CD14-positive monocyte (primary cell): ENCODE measurements around the gene MED10. TPM values are rescaled to one million over a fixed set of nuclear protein-coding genes. Genes with fewer than 3 reads are reported as not detected.

ENCODE experiments used
- DNase-seq, 3 donors: peaks; one replicate each; pipeline ENCODE4 v3.0.0-alpha.2; 2011 to 2022
- H2AFZ ChIP-seq: 2 replicates; pipeline ENCODE4 v1.6.0; 2012; ENCODE audit warnings: mild to moderate bottlenecking, low read depth, low read length, inconsistent platforms; ENCODE audit not compliant: insufficient read depth, poor library complexity, severe bottlenecking
- H3K27ac ChIP-seq, 2 donors: 1 replicate in 1 of 2; 2 replicates in 1 of 2; pipeline ENCODE4 v1.5.1; 2012 to 2013; ENCODE audit warnings: low read length in 2 of 2, control low read depth in 1 of 2, inconsistent platforms in 1 of 2, low read depth in 1 of 2, mild to moderate bottlenecking in 1 of 2
- H3K27me3 ChIP-seq, 2 donors: one replicate each; pipeline versions ENCODE4 v1.6.0 to v1.6.1; 2011 to 2013; ENCODE audit warnings: low read length in 2 of 2; ENCODE audit not compliant: control insufficient read depth in 2 of 2, insufficient read depth in 2 of 2
- H3K36me3 ChIP-seq, 2 donors: replicated peaks in 1 of 2; 1 replicate in 1 of 2; 2 replicates in 1 of 2; pipeline versions ENCODE4 v1.5.1 to v1.6.1; 2012 to 2013; ENCODE audit warnings: low read length in 2 of 2, control low read depth in 1 of 2, inconsistent platforms in 1 of 2, mild to moderate bottlenecking in 1 of 2; ENCODE audit not compliant: insufficient read depth in 2 of 2, control insufficient read depth in 1 of 2
- H3K4me1 ChIP-seq, 2 donors: 1 replicate in 1 of 2; 2 replicates in 1 of 2; pipeline versions ENCODE4 v1.5.1 to v1.6.1; 2012 to 2013; ENCODE audit warnings: low read length in 2 of 2, control low read depth in 1 of 2, inconsistent platforms in 1 of 2, mild to moderate bottlenecking in 1 of 2, moderate library complexity in 1 of 2; ENCODE audit not compliant: insufficient read depth in 2 of 2, control insufficient read depth in 1 of 2
- H3K4me2 ChIP-seq: replicated peaks from 2 replicates; pipeline ENCODE3; 2012; ENCODE audit warnings: low read length, moderate library complexity, mild to moderate bottlenecking; ENCODE audit not compliant: poor library complexity, severe bottlenecking; ENCODE audit errors: extremely low read depth
- H3K4me3 ChIP-seq, 3 experiments: fragments of 200-600 bp in 1 of 3; sonication (generic) in 1 of 3; replicated peaks in 1 of 3; 1 replicate in 2 of 3; 2 replicates in 1 of 3; pipeline ENCODE4 v1.5.1; 2011 to 2013; ENCODE audit warnings: low read length in 3 of 3, mild to moderate bottlenecking in 3 of 3, control low read depth in 2 of 3, low read depth in 2 of 3, inconsistent platforms in 1 of 3, moderate library complexity in 1 of 3
- H3K79me2 ChIP-seq: 2 replicates; pipeline ENCODE4 v1.6.0; 2012; ENCODE audit warnings: mild to moderate bottlenecking, control low read depth, inconsistent platforms, low read length, moderate library complexity; ENCODE audit not compliant: insufficient read depth
- H3K9ac ChIP-seq: 2 replicates; pipeline ENCODE4 v1.6.0; 2017; ENCODE audit warnings: low read length, mild to moderate bottlenecking; ENCODE audit not compliant: insufficient read depth, poor library complexity, severe bottlenecking
- H3K9me3 ChIP-seq, 2 donors: replicated peaks in 1 of 2; 1 replicate in 1 of 2; 2 replicates in 1 of 2; pipeline versions ENCODE4 v1.5.1 to v1.6.1; 2012 to 2013; ENCODE audit warnings: low read length in 2 of 2, control low read depth in 1 of 2; ENCODE audit not compliant: control insufficient read depth in 1 of 2, insufficient read depth in 1 of 2
- H4K20me1 ChIP-seq: 2 replicates; pipeline ENCODE4 v1.6.0; 2012; ENCODE audit warnings: mild to moderate bottlenecking, low read length, control low read depth, moderate library complexity; ENCODE audit not compliant: insufficient read depth
- H3K27ac Mint-ChIP-seq, 7 donors: one replicate each; pipeline ENCODE4 v1.8.0; 2020; ENCODE audit warnings: mild to moderate bottlenecking in 7 of 7, mixed read lengths in 7 of 7, moderate library complexity in 6 of 7, inconsistent platforms in 2 of 7
- H3K27me3 Mint-ChIP-seq, 3 donors: one replicate each; pipeline ENCODE4 v1.8.0; 2021 to 2022; ENCODE audit warnings: low read depth in 3 of 3, mild to moderate bottlenecking in 3 of 3, mixed read lengths in 3 of 3, moderate library complexity in 3 of 3, inconsistent platforms in 1 of 3
- H3K36me3 Mint-ChIP-seq, 2 donors: one replicate each; pipeline ENCODE4 v1.8.0; 2020; ENCODE audit warnings: mixed read lengths in 2 of 2, inconsistent platforms in 1 of 2, mild to moderate bottlenecking in 1 of 2
- H3K4me1 Mint-ChIP-seq: one replicate; pipeline ENCODE4 v1.8.0; 2020; ENCODE audit warnings: mild to moderate bottlenecking, mixed read lengths
- H3K4me3 Mint-ChIP-seq, 2 donors: one replicate each; pipeline ENCODE4 v1.8.0; 2020; ENCODE audit warnings: mild to moderate bottlenecking in 2 of 2, mixed read lengths in 2 of 2, moderate library complexity in 1 of 2
- H3K9me3 Mint-ChIP-seq, 7 donors: one replicate each; pipeline ENCODE4 v1.8.0; 2020 to 2022; ENCODE audit warnings: mixed read lengths in 7 of 7, mild to moderate bottlenecking in 6 of 7, moderate library complexity in 6 of 7, inconsistent platforms in 2 of 7
- WGBS: methylation state at CpG from one replicate; pipeline ENCODE4 v1.1.5; 2013; ENCODE audit warnings: missing lambda C conversion rate; ENCODE audit not compliant: insufficient coverage; 5-methylcytosine and 5-hydroxymethylcytosine counted together
- intact Hi-C, 2 donors: fragments of 100-400 bp; cut with micrococcal nuclease; formaldehyde crosslinking; loops; one replicate each; pipeline versions ENCODE4 v1.15.0 to v1.15.1; 2023
- polyA plus RNA-seq, 3 donors: library from polyadenylated mRNA; depleted of rRNA in 1 of 3; unstranded in 2 of 3; stranded (reverse) in 1 of 3; fragments of 300-500 nt in 2 of 3; fragments of >200 nt in 1 of 3; fragmentation: Illumina TruSeq in 2 of 3; gene quantifications; 1 replicate in 2 of 3; 2 replicates in 1 of 3; pipeline ENCODE4 v1.2.3, GENCODE V29; 2012 to 2021
- TF ChIP-seq, protein P1 (sequence below): fragments of 200-600 bp; IDR thresholded peaks from one replicate; pipeline ENCODE4 v1.8.0; 2022; ENCODE audit warnings: antibody characterized with exemption, mild to moderate bottlenecking

MED10 gene
- polyA plus RNA-seq, 3 donors: 27.6 to 47.8 (median 47.3) TPM

GRCh38 chr5:6424700-6425099 is 46.4 kb upstream of the MED10 start:
- Histone ChIP-seq H3K9ac (no peak overlapping the region), H3K4me3 (no peak overlapping the region), H3K27me3 (no peaks in the 10 kb centered on the region), H3K79me2 (no peaks in the 10 kb centered on the region), H3K4me2 (no peak overlapping the region), H3K36me3 (no peaks in the 10 kb centered on the region), H3K4me1 (no peaks in the 10 kb centered on the region), H4K20me1 (no peaks in the 10 kb centered on the region), H3K27ac (no peak overlapping the region), H2AFZ (no peak overlapping the region), H3K9me3 (no peaks in the 10 kb centered on the region)
- TF ChIP-seq, protein P1, sequence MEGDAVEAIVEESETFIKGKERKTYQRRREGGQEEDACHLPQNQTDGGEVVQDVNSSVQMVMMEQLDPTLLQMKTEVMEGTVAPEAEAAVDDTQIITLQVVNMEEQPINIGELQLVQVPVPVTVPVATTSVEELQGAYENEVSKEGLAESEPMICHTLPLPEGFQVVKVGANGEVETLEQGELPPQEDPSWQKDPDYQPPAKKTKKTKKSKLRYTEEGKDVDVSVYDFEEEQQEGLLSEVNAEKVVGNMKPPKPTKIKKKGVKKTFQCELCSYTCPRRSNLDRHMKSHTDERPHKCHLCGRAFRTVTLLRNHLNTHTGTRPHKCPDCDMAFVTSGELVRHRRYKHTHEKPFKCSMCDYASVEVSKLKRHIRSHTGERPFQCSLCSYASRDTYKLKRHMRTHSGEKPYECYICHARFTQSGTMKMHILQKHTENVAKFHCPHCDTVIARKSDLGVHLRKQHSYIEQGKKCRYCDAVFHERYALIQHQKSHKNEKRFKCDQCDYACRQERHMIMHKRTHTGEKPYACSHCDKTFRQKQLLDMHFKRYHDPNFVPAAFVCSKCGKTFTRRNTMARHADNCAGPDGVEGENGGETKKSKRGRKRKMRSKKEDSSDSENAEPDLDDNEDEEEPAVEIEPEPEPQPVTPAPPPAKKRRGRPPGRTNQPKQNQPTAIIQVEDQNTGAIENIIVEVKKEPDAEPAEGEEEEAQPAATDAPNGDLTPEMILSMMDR: no peak
- Mint-ChIP-seq H3K4me1 (no peaks in the 10 kb centered on the region), H3K9me3 (peaks cover 0 to 8% (median 0%) of the 10 kb centered on the region in 7 donors), H3K27ac (peak overlapping the region in 1 of 7 donors; percentile 42), H3K4me3 (no peak overlapping the region), H3K36me3 (no peaks in the 10 kb centered on the region), H3K27me3 (peaks cover 2 to 10% (median 8%) of the 10 kb centered on the region in 3 donors)
- DNase-seq: no peak
- intact Hi-C loops: no loop called here

DNA sequence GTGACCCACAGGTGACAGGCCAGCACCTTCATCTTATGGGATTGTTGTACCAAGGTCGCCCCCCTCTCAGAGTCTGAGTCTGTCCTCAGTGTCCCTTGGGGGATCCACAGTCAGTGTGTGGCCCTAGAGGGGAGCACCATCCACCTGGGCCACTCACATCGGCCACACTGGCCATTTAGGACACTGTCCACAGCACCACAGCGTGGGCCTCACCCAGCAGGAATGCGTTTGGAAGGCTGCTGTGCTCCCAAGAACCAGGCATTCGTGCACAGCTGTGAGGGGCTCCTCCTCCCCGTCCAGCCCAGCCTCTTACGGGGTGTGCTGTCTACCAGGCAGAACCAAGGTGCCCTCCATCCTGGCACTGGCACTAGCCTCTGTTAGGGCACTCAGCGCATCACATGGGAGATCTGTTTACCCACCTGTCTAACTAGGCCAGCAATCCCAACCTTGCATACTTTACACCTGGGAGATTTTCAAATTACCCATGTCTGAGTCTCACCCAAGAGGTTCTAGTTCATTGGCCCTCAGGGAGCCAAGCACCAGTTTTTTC is 45.8 kb upstream of the MED10 start:
- Histone ChIP-seq H3K4me1 (no peaks in the 10 kb centered on the region), H3K4me3 (no peak overlapping the region), H4K20me1 (no peaks in the 10 kb centered on the region), H3K36me3 (no peaks in the 10 kb centered on the region), H3K9ac (no peak overlapping the region), H3K27ac (no peak overlapping the region), H2AFZ (no peak overlapping the region), H3K27me3 (no peaks in the 10 kb centered on the region), H3K79me2 (no peaks in the 10 kb centered on the region), H3K9me3 (no peaks in the 10 kb centered on the region), H3K4me2 (no peak overlapping the region)
- TF ChIP-seq, protein P1: no peak
- WGBS: 97% methylated on average over 8 of the region's 8 CpGs
- no peaks in the 10 kb centered on the region for H3K36me3 Mint-ChIP-seq
- peaks cover 0 to 8% (median 0%) of the 10 kb centered on the region in 7 donors for H3K9me3 Mint-ChIP-seq
- H3K27me3 Mint-ChIP-seq: peaks cover 2 to 8% (median 7%) of the 10 kb centered on the region in 3 donors
- intact Hi-C loops: no loop called here
- no peak overlapping the region for H3K4me3 Mint-ChIP-seq
- H3K4me1 Mint-ChIP-seq: no peaks in the 10 kb centered on the region
- H3K27ac Mint-ChIP-seq: no peak overlapping the region
- DNase-seq: no peak
